SKM-1 (cell line): Measurements from ENCODE around the gene ZKSCAN7.
"Not testable (repeated sequence)": the region's sequence is repeated elsewhere in the genome, so short reads cannot be mapped to it uniquely, and the experiment has no call there.

ENCODE experiments used
- DNase-seq: peaks from one replicate; lab custom pipeline; 2025; ENCODE audit not compliant: unreplicated experiment; lab: John Stamatoyannopoulos, UW

ZKSCAN7 gene

GRCh38 chr3:44554626-44555592 lies at the start of gene ZKSCAN7:
ZKSCAN7 (plus strand) TSS chr3:44555193; CDS start chr3:44557048, 1,855 bp downstream.
- no peak for DNase-seq

- no peak for DNase-seq
Observed at GRCh38 chr3:44506556-44506955, 48.4 kb upstream of the ZKSCAN7 start.

- no peak for DNase-seq
Observed at GRCh38 chr3:44506961-44507360, 48.0 kb upstream of the ZKSCAN7 start.

- DNase-seq: no peak
Observed at GRCh38 chr3:44509393-44509921, 45.5 kb upstream of the ZKSCAN7 start.

GRCh38 chr3:44510000-44510368 lies 45.0 kb upstream of the ZKSCAN7 start:
- no peak for DNase-seq

GRCh38 chr3:44511238-44511566 lies 43.8 kb upstream of the ZKSCAN7 start:
- DNase-seq: no peak

GRCh38 chr3:44513513-44513912 lies 41.5 kb upstream of the ZKSCAN7 start:
- no peak for DNase-seq

- DNase-seq: peak; percentile 48
Observed at GRCh38 chr3:44516230-44516629, 38.8 kb upstream of the ZKSCAN7 start.

GRCh38 chr3:44518782-44519156 lies 36.2 kb upstream of the ZKSCAN7 start:
- DNase-seq: no peak

GRCh38 chr3:44521721-44522120 lies 33.3 kb upstream of the ZKSCAN7 start:
- DNase-seq: no peak

- no peak for DNase-seq
Observed at GRCh38 chr3:44522494-44522933, 32.5 kb upstream of the ZKSCAN7 start.

- DNase-seq: no peak
Observed at GRCh38 chr3:44525060-44525459, 29.9 kb upstream of the ZKSCAN7 start.

- DNase-seq: no peak
Observed at GRCh38 chr3:44529927-44530326, 25.1 kb upstream of the ZKSCAN7 start.

GRCh38 chr3:44530911-44531310 lies 24.1 kb upstream of the ZKSCAN7 start:
- DNase-seq: no peak

GRCh38 chr3:44534659-44535058 lies 20.3 kb upstream of the ZKSCAN7 start:
- not testable (repeated sequence) for DNase-seq

- DNase-seq: no peak
Observed at GRCh38 chr3:44535364-44535763, 19.6 kb upstream of the ZKSCAN7 start.

- not testable (repeated sequence) for DNase-seq
Observed at GRCh38 chr3:44544811-44545210, 10.2 kb upstream of the ZKSCAN7 start.

- DNase-seq: no peak
Observed at GRCh38 chr3:44555723-44556122, 730 bp downstream of the ZKSCAN7 start.

GRCh38 chr3:44557074-44557473 lies 2.1 kb downstream of the ZKSCAN7 start:
- no peak for DNase-seq

GRCh38 chr3:44561076-44561475 lies 6.1 kb downstream of the ZKSCAN7 start:
- DNase-seq: no peak

GRCh38 chr3:44562147-44562546 lies 7.2 kb downstream of the ZKSCAN7 start:
- no peak for DNase-seq

- no peak for DNase-seq
Observed at GRCh38 chr3:44568561-44568960, 13.6 kb downstream of the ZKSCAN7 start.

GRCh38 chr3:44571024-44571423 lies 16.0 kb downstream of the ZKSCAN7 start:
- DNase-seq: no peak
